OCI-LY3 (cell line): Measurements from ENCODE around the gene DHX35.

Experiments
- CTCF ChIP-seq: fragments of 200-600, 300-600 bp; sonication (generic); IDR thresholded peaks from 2 replicates; pipeline ENCODE4 v1.5.1; 2014; ENCODE audit warnings: antibody characterized with exemption, low read length, low read depth
- EZH2phosphoT487 ChIP-seq: fragments of 200-600 bp; shearing (Covaris generic); IDR thresholded peaks from 2 replicates; pipeline ENCODE4 v1.6.1; 2018; ENCODE audit warnings: antibody characterized with exemption, mixed run types, low read depth

- TF ChIP-seq CTCF (no peak), EZH2phosphoT487 (no peak)
Observed at GRCh38 chr20:39036011-39036410, 73.9 kb downstream of the DHX35 start.
